ENCODE measurements around the gene IQCH.

- no peak for TF ChIP-seq CTCF (IDR thresholded peaks at IDR 0.05 in 8 of 11, conservative IDR thresholded peaks at IDR 0.05 in 3 of 11)
- no peak for TF ChIP-seq POLR2A (IDR thresholded peaks at IDR 0.05)
- TF ChIP-seq POLR2AphosphoS5 (IDR thresholded peaks at IDR 0.05) = no peak
Measured at GRCh38 chr15:67227431-67227830, 27.2 kb upstream of the IQCH start.
